Ascending aorta (tissue), 2 donors: ENCODE results near the gene ZNF337. TPM values are rescaled to one million over a fixed set of nuclear protein-coding genes. Genes with fewer than 3 reads are reported as not detected.
"Not testable (repeated sequence)": the region's sequence is repeated elsewhere in the genome, so short reads cannot be mapped to it uniquely, and the experiment has no call there.

Source experiments
- DNase-seq, 2 donors: peaks; one replicate each; pipeline ENCODE4 v3.0.0-alpha.2; 2019; ENCODE audit warnings: low spot score in 2 of 2
- H3K27ac ChIP-seq, 2 donors: fragments of 200-600 bp; sonication (generic); one replicate each; pipeline ENCODE4 v1.5.1; 2016 to 2017; ENCODE audit warnings: mild to moderate bottlenecking in 1 of 2
- H3K27me3 ChIP-seq: fragments of 200-600 bp; sonication (generic); one replicate; pipeline ENCODE4 v1.5.1; 2017
- H3K36me3 ChIP-seq, 2 donors: fragments of 200-600 bp; sonication (generic); one replicate each; pipeline ENCODE4 v1.5.1; 2016
- H3K4me1 ChIP-seq, 2 donors: fragments of 200-600 bp; sonication (generic); one replicate each; pipeline ENCODE4 v1.5.1; 2016 to 2017; ENCODE audit warnings: mild to moderate bottlenecking in 1 of 2
- H3K4me3 ChIP-seq, 2 donors: fragments of 200-600 bp; sonication (generic); one replicate each; pipeline ENCODE4 v1.5.1; 2016 to 2017; ENCODE audit warnings: mild to moderate bottlenecking in 1 of 2
- H3K9me3 ChIP-seq, 2 donors: fragments of 200-600 bp; sonication (generic); one replicate each; pipeline ENCODE4 v1.5.1; 2016
- CTCF ChIP-seq, 3 experiments: fragments of 200-600 bp in 2 of 3; fragments of 450-650 bp in 1 of 3; sonication (generic) in 2 of 3; IDR thresholded peaks; one replicate each; pipeline ENCODE4 v1.5.1; 2016 to 2019; ENCODE audit warnings: antibody characterized with exemption in 3 of 3, mild to moderate bottlenecking in 1 of 3, moderate library complexity in 1 of 3
- intact Hi-C: fragments of 100-400 bp; cut with DNase I; formaldehyde crosslinking; loops from one replicate; pipeline ENCODE4 v1.15.1; 2023
- total RNA-seq: library from RNA; depleted of rRNA; stranded (reverse); fragments of >200 nt; gene quantifications from one replicate; pipeline ENCODE4 v1.1.0, GENCODE V29; 2016

The ZNF337 gene
- total RNA-seq, 1 donor from 2014 or later, result 3.4 TPM

DNA sequence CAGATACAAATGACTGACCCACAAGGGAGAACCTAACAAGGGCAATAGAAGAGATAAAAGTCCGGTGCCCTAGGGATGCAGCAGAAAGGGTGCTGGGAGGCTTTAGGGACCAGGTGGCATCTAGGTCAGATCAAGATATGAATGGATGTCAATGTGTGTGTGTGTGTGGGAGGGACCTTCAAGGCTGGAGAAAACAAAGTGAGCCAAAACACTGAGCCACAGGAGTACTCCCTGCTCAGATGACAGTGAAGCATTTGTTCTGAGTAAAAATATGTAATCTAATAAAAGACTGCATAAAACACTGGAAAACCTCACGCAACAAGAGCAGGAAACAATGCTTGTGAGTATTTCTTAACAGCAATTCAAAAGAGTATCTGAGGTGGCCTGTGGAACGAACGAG lies 28.2 kb downstream of the ZNF337 start:
- Histone ChIP-seq H3K4me3 (no peak overlapping the region), H3K36me3 (peaks cover 2 to 8% of the 10 kb centered on the region in 2 donors), H3K4me1 (no peaks in the 10 kb centered on the region), H3K9me3 (no peaks in the 10 kb centered on the region), H3K27me3 (no peaks in the 10 kb centered on the region), H3K27ac (no peak overlapping the region)
- no peak for TF ChIP-seq CTCF (IDR thresholded peaks at IDR 0.05)
- no peak for DNase-seq
- intact Hi-C loops, result no loop called here

GRCh38 chr20:25659999-25660398 lies 36.7 kb downstream of the ZNF337 start:
- no peak overlapping the region for H3K4me3 ChIP-seq
- no peaks in the 10 kb centered on the region for H3K9me3 ChIP-seq
- no peaks in the 10 kb centered on the region for H3K27me3 ChIP-seq
- no peak for TF ChIP-seq CTCF (IDR thresholded peaks at IDR 0.05)
- no peaks in the 10 kb centered on the region for H3K4me1 ChIP-seq
- intact Hi-C loops, result no loop called here
- DNase-seq, result no peak
- H3K27ac ChIP-seq, result no peak overlapping the region
- H3K36me3 ChIP-seq, result no peaks in the 10 kb centered on the region

- no peak for TF ChIP-seq CTCF (IDR thresholded peaks at IDR 0.05)
- Histone ChIP-seq H3K4me3 (no peak overlapping the region), H3K27ac (no peak overlapping the region), H3K9me3 (no peaks in the 10 kb centered on the region), H3K36me3 (no peaks in the 10 kb centered on the region), H3K4me1 (no peaks in the 10 kb centered on the region), H3K27me3 (no peaks in the 10 kb centered on the region)
- no peak for DNase-seq
- intact Hi-C loops, result no loop called here
These were observed 42.2 kb downstream of the ZNF337 start for GRCh38 chr20:25654487-25654886.

DNA sequence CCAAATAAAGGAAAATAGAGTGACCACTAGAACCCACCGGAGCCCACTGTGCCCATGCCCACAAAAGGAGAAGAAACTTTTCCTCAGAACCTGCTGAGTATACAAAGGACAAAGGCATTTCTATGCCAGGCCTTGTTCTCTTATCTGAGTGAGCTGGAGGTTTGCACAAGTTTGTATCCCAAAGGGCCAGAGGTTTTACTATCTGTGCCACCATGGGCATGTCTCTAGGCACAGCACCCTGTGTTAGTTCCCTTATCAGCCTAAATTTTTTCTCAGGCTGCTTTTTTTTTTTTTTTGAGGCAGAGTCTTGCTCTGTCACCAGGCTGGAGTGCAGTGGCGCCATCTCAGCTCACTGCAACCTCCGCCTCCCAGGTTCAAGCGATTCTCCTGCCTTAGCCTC lies 43.8 kb downstream of the ZNF337 start:
- intact Hi-C loops, H3K9me3 ChIP-seq, H3K27me3 ChIP-seq, H3K4me1 ChIP-seq, H3K27ac ChIP-seq, H3K4me3 ChIP-seq, DNase-seq, H3K36me3 ChIP-seq: not testable (repeated sequence)

GRCh38 chr20:25644814-25645213 lies 51.8 kb downstream of the ZNF337 start:
- Histone ChIP-seq H3K36me3 (peaks cover 0 to 4% of the 10 kb centered on the region in 2 donors), H3K4me3 (no peak overlapping the region), H3K27me3 (no peaks in the 10 kb centered on the region), H3K9me3 (no peaks in the 10 kb centered on the region), H3K4me1 (no peaks in the 10 kb centered on the region), H3K27ac (no peak overlapping the region)
- no peak for DNase-seq
- TF ChIP-seq CTCF (IDR thresholded peaks at IDR 0.05), result no peak
- intact Hi-C loops, result no loop called here

GRCh38 chr20:25643716-25644115 lies 52.9 kb downstream of the ZNF337 start:
- H3K4me3 ChIP-seq, result no peak overlapping the region
- no peak for TF ChIP-seq CTCF (IDR thresholded peaks at IDR 0.05)
- no peak for DNase-seq
- no peaks in the 10 kb centered on the region for H3K9me3 ChIP-seq
- H3K27me3 ChIP-seq, result no peaks in the 10 kb centered on the region
- H3K4me1 ChIP-seq, result no peaks in the 10 kb centered on the region
- peaks cover 0 to 4% of the 10 kb centered on the region in 2 donors for H3K36me3 ChIP-seq
- intact Hi-C loops, result no loop called here
- H3K27ac ChIP-seq, result no peak overlapping the region
